ENCODE results near the gene TSPAN11.

GRCh38 chr12:31019561-31019960 is 93.0 kb downstream of the TSPAN11 start:
- TF ChIP-seq CTCF (IDR thresholded peaks at IDR 0.05) (no peak), ARID4B (CRISPR knock-in tag; IDR thresholded peaks at IDR 0.05; ENCODE audit: borderline replicate concordance) (no peak), ATF2 (CRISPR knock-in tag; IDR thresholded peaks at IDR 0.05; ENCODE audit: borderline replicate concordance, low read depth) (no peak)
